Activated CD4-positive, alpha-beta T cell treated with anti-CD3 and anti-CD28 coated beads for 1 hour (primary cell): ENCODE data around the gene ABHD3.
"Not testable (repeated sequence)": the region's sequence is repeated elsewhere in the genome, so short reads cannot be mapped to it uniquely, and the experiment has no call there.

Experiments
- DNase-seq: peaks from one replicate; pipeline ENCODE4 v3.0.0-alpha.2; 2020

Gene ABHD3, protein sequence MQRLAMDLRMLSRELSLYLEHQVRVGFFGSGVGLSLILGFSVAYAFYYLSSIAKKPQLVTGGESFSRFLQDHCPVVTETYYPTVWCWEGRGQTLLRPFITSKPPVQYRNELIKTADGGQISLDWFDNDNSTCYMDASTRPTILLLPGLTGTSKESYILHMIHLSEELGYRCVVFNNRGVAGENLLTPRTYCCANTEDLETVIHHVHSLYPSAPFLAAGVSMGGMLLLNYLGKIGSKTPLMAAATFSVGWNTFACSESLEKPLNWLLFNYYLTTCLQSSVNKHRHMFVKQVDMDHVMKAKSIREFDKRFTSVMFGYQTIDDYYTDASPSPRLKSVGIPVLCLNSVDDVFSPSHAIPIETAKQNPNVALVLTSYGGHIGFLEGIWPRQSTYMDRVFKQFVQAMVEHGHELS

GRCh38 chr18:21704603-21705364 is at the start of gene ABHD3:
ABHD3 (minus strand) TSS chr18:21704774; CDS start chr18:21704665, 109 bp downstream.
- DNase-seq: peak; percentile 84

DNA sequence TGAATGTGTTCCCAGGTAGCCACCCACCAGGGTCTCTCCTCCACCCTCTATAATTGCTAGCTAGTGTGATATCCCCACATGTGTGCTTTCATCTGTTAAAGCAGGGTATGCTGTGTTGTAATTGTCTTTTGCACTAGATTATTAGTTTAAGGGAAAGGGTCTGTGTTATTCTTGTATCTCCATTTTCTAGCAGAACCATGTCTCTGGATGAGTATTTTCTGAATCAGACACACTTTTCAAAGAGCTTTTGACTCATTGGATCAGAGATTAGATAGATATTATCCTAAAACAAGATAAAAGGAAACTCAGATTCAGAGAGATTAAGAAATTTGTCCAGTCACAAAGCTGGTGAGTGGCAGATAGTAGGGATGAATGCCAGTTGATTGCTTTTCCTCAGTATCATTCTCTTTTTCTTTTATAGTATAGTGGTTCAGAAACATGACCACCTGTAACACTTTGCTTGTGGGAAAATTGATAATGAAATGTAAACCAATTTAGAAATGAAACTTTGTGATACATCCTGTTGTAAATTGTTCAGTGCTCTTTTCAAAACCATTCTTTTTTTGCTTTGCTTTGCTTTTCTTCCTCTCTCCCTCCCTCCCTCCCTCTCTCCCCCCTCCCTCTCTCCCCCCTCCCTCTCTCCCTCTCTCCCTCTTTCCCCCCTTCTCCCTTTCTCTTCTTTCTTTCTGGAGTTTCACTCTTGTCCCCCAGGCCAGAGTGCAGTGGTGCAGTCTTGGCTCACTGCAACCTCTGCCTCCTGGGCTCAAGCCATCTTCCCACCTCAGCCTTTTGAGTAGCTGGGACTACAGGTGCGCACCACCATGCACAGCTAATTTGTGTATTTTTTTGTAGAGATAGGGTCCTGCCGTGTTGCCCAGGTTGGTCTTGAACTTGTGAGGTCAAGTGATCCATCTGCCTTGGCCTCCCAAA is 43.5 kb upstream of the ABHD3 start:
- no peak for DNase-seq

DNA sequence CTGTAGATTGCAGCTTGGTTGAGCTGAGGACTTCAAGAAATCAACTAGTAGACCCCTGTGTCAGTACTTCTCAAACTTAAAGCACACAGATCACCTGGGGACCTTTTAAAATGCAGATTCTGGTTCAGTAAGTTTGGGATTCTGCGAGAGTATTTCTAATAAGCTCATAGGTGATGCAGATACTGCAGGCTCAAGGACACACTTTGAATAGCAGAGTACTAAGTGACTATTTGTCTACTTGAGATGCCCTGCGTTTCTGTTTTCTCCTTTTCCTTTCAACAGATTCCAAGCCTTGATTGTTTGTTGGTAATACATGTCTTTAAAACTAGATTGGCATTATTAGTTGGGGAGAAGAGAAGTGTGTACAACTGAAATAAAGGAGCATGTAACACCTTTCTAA is 42.7 kb upstream of the ABHD3 start:
- DNase-seq: no peak

DNA sequence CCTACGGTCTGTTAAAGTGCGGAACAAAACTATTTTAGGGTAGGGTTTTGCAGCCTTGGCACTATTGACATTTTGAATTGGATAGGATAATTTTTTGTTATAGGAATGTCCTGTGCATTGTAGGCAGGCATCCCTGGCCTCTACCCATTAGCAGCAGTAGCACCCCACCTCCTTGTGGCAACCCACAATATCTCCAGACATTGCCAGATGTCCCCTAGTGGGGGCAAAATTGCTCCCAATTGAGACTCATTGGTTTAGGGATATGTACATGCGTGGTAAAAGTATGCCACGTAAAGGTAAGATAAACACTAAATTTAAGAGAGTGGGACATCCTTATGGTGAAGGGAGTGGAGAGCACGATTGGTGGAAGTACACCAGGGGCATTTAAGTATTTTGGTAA is 40.7 kb upstream of the ABHD3 start:
- DNase-seq: no peak

DNA sequence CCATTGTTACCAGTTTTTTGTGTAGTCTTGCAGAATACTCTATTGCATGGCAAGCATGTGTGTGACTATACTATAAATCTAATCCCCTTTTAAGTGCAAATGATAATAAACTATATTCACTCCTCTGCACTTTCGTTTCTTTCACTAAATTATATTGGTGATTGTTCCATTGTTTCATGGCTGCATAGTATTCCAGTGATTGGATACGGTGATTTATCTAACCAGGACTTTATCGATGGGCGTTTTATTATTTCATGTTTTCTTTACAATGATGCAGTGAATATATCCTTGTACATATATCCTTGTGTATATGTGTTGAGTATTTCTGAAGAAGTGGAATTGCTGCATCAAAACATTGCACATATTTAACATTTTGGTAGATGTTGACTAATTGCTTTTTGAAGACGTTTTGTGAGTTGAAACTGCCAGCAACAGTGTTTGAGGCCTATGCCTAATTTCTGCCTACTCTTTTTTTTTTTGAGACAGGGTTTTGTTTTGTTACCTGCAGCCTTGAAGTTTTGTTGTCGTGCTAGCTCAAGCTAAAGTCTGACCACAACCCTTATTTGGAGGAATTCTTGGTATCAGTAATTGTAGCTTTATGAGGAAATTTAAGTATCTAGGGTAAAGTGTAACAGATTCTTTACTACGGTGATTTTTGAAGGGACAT is 38.7 kb upstream of the ABHD3 start:
- no peak for DNase-seq

- DNase-seq: no peak
Measured at GRCh38 chr18:21742315-21742687, 37.7 kb upstream of the ABHD3 start.

- no peak for DNase-seq
Measured at GRCh38 chr18:21741562-21742314, 37.2 kb upstream of the ABHD3 start.

DNA sequence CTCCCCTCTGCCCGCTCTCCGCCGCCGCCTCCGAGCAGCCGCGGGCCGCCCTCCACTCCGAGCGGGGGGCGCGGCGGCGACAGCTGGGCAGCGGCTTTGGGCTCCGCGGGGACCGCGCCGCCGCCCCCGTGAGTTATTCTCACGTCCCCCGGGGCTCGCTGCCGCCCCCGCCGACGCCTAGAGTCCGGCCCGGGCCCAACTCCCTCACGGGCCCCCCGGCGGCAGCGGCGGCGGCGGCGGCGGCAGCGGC is 36.7 kb upstream of the ABHD3 start:
- no peak for DNase-seq

- DNase-seq: peak; percentile 97
Measured at GRCh38 chr18:21740538-21741311, 36.2 kb upstream of the ABHD3 start, which contains the start of gene MIB1. MIB1 (plus strand) TSS chr18:21740792; CDS start chr18:21741584, 792 bp downstream.

DNA sequence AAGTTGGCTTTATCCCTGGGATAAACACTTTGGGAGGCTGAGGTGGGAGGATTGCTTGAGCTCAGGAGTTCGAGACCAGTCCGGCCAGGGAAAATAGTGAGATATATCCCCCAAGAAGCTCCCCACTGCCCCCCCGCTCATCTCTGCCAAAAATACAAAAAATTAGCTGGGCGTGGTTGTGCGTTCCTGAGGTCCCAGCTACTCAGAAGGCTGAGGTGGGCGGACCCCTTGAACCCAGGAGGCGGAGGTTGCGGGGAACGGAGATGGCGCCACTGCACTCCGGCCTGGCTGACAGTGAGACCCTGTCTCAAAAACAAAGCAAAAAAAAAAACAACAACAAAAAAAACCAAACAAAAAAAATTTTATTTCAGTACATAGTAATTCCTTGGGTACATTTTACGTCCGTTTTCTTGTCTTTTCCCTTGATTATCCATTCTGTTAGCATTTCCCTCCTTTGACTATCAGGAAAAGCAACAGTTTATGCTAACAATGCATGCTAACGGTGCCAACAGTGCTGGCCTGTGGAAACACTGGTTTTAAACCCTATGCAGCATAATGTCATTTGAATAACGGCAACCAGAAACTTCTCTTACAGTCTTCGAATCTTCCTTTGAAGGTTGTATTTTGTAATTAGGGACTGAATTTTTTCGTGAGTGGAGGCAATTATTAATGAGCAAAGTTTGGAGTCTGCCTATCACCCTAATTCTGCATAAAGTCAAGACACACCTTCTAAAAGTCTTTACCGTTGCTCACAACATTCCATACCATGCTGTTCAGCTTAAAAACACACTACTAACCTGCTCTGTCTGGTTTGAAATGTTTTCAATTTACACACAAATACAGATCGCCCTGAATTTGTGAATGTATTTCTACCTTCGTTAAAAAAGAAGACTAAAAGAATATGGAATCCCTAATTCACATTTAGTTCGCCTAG is 35.3 kb upstream of the ABHD3 start:
- DNase-seq: no peak

- DNase-seq: not testable (repeated sequence)
Measured at GRCh38 chr18:21736926-21737325, 32.4 kb upstream of the ABHD3 start.

DNA sequence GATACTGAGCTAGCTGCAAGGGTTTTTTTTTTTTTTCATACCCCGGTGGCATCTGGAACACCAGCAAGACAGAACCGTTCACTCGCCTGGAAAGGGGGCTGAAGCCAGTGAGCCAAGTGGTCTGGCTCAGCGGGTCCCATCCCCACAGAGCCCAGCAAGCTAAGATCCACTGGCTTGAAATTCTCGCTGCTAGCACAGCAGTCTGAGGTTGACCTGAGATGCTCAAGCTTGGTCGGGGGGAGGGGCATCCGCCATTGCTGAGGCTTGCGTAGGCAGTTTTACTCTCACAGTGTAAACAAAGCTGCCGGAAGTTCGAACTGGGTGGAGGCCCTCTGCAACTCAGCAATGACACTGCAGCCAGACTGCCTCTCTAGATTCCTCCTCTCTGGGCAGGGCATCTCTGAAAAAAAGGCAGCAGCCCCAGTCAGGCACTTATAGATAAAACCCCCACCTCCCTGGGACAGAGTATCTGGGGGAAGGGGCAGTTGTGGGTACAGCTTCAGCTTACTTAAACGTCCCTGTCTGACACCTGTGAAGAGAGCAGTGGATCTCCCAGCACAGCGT is 31.0 kb upstream of the ABHD3 start:
- peak; percentile 22 for DNase-seq

DNA sequence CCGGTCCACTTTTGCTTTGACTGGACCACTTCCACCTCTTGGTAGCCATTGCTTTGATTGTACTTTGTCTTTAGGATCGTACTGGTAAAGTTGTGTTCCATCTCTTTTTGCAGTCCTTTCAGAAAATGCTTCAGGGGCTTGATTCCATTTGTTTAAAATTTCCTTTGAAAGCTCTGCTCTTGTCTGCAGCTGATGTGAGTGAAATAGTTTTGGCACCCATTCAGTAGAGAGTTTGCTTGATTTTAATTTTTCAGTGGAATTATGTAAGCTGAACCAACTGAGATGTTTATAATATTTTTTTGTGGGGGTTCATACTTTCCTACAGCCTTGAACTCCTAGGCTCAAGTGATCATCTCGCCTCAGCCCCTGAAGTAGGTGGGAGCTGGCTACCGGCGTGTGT is 28.4 kb upstream of the ABHD3 start:
- DNase-seq: no peak

GRCh38 chr18:21727702-21728101 is 23.1 kb upstream of the ABHD3 start:
- DNase-seq: no peak

GRCh38 chr18:21725201-21725600 is 20.6 kb upstream of the ABHD3 start:
- DNase-seq: no peak

GRCh38 chr18:21722687-21723086 is 18.1 kb upstream of the ABHD3 start:
- no peak for DNase-seq

DNA sequence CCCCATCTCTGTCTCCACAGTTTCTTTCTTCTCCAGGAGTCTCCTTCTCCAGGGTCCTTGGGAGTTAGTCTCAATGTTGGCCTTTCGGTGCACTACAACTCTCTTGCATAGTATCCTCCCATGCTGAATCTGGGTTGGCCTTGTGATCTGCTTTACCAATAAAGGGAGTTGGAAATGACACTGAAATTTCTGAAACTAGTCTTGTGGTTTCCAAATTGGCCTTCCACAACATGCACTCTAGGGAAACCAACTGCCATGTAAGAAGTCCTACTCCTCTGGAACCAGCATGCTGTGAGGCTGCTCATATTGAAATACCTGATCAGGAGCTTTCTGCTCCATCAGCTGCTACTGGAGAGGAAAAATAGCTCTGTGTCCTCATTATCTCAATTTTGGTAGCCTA is 9.9 kb upstream of the ABHD3 start:
- no peak for DNase-seq

DNA sequence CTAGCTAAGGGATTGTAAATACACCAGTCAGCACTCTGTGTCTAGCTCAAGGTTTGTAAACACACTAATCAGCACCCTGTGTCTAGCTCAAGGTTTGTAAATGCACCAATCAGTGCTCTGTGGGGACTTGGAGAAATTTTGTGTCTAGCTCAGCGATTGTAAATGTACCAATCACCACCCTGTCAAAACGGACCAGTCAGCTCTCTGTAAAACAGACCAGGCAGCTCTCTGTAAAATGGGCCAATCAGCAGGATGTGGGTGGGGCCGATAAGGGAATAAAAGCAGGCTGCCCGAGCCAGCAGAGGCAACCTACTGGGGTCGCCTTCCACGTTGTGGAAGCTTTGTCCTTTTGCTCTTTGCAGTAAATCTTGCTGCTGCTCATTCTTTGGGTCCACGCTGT is 2.6 kb upstream of the ABHD3 start:
- DNase-seq: not testable (repeated sequence)

- no peak for DNase-seq
Measured at GRCh38 chr18:21706386-21706865, 1.9 kb upstream of the ABHD3 start.
